Non-pigmented ciliary epithelial cell (primary cell): ENCODE data around the gene ANKMY1.
A peak's percentile ranks its signal among the peaks of the same experiment; 100 is the strongest.

Experiments used
- DNase-seq: peaks from one replicate; pipeline ENCODE4 v3.0.0-alpha.2; 2010; ENCODE audit warnings: low read depth

Gene ANKMY1

DNA sequence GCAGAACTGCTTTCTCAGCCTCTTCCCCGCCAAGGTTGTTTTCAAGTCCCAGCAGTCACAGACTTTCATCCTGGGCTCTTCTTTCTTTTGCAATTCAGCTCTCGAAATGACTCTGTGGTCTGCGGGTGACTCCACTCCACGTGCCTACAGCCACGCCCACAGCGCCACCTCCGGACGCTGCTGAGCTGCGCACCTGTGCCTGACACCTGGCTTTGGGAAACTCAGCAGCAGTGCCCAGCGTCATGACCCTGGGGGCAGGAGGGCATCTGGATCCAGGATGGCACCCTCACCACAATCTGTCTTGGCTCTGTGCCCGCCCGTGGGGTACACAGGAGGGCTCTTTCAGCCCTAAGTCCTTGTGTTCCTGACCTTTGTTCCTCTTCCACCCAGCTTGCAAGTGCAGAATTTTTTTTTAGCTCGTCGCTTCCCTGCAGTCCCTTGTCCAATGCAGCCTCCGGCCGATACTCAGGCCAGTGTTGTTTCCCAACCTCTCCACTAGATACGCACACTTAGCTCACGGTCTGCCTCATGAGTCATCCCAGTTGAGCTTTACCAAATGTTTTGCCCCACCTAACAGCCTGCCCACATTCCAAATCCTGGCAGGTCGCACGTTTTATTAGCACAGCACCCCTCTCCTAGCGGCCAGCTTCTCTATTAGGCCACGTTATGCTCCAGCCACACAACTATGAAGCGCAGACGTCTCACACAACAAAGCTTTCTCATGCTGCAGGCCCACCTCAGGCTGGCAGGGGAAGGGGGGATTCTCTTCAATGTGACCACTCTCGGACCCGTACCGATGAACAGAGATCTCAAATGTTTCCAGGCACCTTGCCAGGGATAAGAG, 22.2 kb upstream of the ANKMY1 start:
- peak; percentile 59 for DNase-seq

DNA sequence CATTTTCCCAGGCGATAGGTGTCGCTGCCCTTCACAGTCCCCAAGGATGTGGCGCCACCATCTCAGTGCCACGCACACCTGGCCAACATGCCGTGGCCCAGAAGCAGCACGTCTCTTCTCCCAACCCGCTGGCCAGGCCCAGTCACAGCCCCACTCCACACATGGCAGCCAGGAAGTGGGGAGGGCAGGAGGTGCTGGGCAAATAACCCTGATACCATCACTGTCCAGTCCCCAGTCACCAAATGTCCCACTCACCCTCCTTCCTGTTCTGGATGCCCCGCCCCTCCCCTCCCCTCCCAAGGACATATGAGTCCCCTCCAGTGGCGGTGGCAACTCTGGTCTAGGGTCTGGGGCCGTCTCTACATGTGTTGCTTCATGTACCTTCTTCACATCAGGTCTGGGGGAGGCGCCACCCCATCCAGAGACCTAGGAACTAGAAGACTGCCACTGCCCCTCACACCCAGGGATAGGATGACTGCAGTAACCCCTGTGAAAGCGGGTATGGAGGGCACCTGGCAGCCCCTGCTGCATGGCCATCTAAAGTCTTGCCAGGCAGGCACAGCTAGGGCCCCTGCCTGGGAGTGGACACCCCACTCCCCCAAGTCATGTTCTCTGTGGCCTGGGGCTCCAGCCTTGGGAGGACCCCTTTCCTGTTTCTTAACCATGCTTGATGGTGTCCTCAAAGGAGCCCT, 21.4 kb upstream of the ANKMY1 start:
- DNase-seq = no peak

DNA sequence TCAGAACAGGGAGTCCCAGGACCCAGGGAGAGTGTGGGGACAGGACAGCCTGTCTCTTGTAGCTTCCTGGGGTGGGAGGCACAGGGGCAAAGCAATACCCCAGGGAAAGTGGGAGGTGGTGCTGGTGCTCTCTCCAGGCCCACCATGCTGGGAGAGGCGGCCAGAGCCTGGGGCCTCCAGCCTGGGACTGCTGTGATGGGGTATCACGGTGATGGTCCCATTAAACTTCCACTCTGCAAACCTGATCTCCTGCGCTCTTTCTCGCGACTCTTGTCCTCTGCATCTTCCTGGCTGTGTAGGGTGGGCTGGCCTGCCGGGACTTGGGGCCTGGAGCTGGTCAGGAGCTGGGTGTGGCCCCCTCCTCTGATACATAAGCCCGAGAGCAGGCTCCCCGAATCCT, 20.7 kb upstream of the ANKMY1 start:
- no peak for DNase-seq

DNA sequence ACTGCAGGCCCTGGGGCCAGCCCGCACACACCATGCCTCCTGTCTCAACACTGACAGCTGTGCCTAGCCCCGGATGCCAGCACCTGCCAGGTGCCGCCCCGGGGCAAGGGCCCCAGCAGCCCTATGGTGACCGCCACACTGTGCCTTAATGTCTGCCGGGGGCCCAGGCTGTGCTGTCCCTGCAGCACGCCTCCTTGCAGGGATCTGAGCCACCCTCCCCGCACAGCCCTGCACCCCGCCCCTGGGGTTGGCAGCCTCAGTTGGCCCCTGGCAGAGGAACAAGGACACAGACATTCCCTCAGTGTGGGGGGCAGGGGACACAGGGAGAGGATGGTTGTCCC, 20.3 kb upstream of the ANKMY1 start:
- DNase-seq = no peak

DNA sequence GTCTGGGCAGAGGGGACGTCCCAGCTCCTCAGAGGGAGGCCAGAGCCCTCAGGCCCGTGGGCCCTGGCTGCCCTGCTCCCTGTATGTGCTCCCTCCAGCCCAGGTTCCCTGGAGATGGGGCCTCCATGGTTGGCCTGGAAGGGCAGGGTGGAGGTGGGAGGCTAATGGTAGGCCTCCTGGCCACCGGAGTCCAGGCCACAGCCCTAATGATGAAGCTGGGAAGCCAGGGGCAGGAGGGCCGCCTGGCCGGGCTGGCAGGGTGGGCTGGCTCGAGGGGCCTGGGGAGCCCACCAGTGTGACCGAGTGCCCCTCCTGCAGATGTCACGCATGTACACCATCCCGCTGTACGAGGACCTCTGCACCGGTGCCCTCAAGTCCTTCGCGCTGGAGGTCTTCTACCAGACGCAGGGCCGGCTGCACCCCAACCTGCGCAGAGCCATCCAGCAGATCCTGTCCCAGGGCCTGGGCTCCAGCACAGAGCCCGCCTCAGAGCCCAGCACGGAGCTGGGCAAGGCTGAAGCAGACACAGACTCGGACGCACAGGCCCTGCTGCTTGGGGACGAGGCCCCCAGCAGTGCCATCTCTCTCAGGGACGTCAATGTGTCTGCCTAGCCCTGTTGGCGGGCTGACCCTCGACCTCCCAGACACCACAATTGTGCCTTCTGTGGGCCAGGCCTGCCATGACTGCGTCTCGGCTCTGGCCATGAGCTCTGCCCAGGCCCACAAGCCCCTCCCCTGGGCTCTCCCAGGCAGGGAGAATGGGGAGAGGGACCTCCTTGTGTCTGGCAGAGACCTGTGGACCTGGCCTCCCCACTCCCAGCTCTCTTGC, 19.7 kb upstream of the ANKMY1 start:
- DNase-seq = no peak

DNA sequence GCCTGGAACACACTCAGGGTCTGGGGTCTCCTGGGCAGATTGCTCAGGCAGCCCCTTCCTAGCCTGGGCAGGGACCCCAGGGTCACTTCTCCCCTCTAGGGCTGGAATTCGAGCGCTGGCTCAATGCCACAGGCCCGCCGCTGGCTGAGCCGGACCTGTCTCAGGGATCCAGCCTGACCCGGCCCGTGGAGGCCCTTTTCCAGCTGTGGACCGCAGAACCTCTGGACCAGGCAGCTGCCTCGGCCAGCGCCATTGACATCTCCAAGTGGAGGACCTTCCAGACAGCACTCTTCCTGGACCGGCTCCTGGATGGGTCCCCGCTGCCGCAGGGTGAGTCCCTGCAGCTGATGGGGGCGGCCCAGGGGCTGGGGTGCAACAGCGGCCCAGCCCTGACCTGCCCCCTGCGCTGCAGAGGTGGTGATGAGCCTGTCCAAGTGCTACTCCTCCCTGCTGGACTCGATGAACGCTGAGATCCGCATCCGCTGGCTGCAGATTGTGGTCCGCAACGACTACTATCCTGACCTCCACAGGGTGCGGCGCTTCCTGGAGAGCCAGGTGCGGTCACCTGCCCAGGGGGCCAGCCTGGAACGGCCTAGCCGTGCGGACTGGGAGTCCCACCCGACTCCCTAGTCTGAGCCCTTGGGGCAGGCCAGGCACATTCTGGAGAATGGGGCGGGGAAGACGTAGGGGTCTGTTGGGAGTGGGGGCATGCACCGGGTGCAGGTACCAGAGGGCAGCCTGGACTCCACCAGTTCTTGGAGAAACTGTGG, 18.8 kb upstream of the ANKMY1 start:
- DNase-seq = no peak

DNA sequence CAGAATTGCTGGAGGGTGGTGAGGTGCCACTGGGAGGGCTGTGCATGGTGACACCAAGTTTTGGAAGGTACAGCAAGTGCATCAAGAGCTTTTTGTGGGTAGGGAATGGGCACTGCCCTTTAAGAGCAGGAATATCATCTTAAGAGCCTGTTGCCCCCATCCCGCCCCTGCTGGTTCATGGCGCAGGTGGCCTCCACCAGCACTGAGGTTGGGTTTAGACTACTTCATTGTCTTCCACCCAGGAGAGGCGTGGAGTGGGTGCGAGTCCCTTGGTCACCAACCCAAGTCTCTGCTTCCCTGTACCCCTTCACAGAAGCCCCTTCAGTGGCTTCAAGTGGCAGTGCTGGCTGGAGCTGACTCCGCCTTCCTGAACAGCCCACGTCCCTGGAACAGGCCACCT, 18.2 kb upstream of the ANKMY1 start:
- DNase-seq = no peak

DNA sequence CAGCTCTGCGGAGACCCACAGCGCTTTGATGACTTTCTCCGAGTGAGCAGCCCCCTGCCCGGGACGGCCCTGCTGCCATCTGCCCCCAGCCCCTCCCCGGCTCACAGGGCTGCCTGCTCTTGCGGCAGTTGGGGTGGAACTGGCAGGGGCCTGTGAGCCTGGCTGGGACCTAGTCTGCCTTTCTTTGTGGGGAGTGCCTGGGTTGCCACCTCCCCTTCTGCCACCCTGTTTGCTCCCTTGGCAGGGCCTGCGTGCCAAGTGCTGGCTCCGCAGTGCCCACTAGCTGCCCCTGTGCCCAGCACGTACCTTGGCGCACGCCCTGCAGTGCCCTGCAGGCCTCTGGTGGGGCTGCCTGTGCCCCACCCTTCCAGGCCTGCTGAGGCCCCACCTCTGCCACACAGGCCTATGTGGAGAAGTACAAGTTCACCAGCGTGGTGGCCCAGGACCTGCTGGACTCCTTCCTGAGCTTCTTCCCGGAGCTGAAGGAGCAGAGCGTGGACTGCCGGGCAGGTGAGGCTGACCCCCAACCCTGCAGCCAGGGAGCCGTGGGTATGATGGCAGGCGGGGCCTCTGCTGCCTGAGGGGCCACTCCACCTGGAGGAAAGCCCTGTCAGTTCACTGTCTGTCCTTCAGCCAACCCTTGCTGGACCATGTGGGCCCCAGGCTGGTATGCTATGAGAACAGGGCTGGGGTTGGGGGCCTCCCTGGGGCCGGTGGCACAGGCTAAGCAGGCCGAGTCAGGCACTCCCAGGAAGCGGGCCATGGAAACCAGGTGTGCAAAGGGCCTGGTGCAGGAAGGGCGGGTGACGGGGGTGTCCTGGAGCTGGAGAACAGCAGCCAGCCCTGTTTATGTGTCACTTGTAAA, 17.5 kb upstream of the ANKMY1 start:
- DNase-seq = no peak

DNA sequence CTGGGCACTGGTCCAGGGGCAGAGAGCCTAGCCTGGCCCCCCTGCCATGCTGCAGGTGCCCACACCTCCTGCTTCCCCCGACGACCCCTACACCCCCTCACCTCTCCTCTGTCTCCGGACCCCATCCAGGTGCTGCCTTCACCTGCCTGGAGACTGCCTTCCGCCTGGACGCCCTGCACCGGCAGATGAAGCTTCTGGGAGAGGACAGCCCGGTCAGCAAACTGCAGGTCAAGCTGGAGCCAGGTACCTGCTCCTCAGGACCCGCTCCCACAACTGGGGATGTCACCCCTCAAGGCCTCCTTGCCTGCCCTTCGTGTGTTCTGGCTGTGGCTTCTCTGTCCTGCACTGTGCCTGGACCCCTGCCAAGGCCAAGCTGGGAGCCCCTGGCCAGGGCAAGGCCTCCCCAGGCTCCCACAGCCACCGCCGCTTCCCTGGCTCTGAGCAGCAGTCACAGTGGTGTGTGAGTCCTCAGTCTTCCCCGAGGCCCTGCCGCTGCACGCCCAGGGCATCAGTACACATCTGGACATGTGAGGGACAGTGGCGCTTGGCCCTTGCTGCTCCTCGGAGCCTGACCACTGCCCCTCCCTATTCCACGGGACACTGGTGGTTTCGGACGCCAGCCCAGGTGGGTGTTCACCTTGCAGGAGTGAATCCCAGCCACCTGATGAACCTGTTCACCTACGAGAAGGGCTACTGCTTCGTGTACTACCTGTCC, 16.8 kb upstream of the ANKMY1 start:
- no peak for DNase-seq

DNA sequence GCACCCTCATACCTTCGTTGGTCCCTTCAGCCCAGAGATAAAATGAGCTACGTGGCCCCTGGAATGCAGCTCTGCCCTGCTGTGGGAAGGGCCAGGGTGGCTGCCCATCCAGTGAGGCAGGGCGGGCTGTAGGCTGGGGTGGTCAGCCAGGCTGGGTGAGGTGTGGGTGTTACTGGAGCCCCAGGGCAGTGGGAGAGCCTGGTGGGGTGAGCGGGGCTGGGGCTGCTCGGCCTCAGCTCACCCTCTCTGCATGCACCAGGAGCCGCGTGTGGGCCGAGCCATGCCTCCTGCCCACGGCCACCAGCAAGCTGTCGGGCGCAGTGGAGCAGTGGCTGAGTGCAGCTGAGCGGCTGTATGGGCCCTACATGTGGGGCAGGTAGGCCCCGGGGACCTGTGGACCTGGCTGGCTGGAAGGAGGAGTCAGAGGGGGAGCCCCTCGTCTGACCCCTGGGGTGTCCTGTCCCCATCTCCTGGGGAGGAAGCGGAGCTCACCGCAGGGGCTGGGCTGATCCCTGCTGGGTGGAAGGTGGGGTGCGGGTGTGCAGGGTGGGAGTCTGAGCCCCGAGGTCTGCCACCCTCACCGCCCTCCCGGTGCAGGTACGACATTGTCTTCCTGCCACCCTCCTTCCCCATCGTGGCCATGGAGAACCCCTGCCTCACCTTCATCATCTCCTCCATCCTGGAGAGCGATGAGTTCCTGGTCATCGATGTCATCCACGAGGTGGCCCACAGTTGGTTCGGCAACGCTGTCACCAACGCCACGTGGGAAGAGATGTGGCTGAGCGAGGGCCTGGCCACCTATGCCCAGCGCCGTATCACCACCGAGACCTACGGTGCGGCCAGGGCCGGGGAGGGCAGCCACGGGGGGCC, 16.0 kb upstream of the ANKMY1 start:
- no peak for DNase-seq

DNA sequence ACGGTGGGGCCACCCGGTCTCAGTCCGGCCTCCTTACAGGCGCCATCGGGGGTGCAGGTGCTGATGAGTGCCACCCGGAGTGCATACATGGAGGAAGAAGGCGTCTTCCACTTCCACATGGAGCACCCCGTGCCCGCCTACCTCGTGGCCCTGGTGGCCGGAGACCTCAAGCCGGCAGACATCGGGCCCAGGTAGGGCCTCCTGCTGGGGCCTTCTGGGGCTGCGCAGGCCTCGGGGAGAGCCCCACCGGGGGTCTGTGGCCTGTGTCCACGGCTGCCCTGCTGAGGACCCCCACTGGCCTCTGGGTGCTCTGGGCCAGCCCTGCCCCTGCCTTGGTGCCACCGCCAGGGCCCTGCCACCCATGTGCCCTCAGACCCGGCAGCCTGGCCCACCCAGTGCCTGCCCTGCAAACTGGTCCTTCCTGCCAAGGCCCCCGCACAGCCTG, 15.3 kb upstream of the ANKMY1 start:
- no peak for DNase-seq

DNA sequence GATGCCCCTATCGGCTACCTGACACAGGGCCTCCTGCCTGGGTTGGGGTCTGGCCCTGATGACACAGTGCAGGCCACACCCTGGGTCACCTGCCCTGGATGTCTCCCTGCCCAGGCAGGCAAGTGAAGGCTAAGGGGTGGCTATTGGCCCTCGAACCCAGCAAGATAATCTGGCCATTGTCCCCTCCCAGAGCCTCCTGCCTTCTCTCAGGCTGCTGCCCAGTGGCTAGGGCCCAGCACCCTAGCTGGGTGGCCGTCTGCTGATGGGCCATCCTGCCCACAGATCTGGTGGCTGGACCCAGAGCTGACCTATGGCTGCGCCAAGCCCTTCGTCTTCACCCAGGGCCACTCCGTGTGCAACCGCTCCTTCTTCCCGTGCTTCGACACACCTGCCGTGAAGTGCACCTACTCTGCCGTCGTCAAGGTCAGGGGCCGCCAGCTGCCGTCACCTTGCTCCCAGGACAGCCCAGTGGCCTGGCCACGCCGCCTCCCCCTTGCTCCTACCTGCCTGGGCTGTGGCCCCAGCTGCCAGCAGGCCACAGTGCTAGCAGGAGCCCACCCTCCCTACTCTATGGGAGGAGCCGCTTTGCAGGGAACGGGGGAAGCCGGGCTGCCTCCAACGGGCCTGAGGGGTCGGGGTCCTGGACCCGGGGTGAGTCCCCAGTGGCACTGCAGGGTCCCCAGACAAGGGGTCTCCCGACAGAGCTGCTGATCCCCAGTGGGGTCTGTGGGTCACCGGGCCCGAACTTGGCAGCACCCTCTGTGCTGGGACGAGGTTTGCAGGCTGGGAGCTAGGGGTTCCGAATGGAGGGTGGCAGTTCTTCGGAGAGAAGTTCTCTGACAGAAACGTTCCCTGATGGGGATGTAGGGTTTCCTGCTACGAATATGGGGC, 14.6 kb upstream of the ANKMY1 start:
- DNase-seq = no peak

DNA sequence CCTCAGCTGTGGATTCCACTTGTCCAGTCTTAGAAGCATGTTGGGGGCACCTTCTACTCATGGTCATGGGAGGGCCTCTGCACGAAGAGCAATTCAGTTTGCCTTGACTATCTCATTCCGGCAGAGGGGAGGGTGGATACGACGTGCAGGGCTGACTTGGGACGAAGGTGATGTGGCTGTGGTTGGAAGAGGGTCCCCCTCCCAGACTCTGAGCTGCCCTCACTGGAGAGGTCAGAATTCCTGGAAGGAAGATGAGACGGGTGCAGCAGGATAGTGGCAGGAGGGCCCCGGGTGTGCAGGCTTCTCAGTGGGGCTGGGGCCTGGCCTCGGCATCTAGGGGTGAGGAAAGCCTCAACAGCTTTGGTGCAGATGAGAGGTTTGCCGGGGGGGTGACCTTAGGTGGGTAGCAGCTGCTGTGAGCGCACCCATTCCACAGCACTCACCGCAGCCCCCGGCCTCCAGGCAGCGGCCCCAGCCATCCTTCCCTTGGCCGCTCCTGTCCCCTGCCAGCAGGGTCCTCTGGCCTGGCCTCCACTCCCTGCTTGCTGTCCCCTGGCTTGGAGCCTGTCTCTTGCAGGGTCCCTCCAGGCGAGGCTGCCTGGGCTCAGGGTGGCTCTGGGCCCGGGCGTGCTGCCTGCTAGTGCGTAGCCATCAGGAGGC, 13.7 kb upstream of the ANKMY1 start:
- DNase-seq = no peak

DNA sequence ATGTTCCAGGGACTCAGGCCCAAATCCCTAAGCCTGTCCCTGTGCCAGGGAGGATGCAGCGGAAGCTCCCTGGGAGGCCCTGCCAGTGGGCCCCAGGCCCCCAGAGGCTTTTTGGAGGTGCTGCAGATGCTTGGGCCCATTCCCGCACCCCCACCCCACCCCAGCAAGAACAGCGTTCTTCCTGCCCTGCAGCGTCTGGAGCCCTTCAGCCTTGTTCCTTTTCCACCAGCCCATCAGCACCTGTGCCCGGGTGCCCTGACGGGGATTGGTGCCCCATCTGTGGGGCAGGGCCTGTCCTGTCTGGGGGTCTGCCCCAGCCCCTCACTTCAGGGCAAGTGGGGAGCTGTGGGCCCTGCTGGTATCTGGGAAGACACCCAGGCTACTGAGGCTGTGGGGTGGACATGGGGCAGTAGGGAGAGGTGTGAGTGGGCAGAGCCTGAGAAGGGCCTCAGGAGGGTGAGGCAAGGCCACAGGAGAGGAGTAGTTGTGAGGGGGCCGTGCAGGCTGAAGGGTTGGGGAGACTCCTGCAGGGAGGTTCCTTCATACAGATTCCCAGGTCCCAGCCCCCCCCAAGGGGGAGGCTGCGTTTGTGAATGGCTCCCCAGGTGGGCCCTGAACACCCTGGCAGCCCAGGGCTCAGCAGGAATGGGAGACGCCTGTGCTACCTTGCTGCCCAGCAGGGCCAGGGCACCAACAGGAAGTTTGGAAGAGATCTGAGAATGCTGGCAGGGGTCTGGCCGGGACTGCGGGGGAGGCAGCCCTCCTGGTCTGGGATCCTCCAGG, 12.9 kb upstream of the ANKMY1 start:
- DNase-seq = no peak

DNA sequence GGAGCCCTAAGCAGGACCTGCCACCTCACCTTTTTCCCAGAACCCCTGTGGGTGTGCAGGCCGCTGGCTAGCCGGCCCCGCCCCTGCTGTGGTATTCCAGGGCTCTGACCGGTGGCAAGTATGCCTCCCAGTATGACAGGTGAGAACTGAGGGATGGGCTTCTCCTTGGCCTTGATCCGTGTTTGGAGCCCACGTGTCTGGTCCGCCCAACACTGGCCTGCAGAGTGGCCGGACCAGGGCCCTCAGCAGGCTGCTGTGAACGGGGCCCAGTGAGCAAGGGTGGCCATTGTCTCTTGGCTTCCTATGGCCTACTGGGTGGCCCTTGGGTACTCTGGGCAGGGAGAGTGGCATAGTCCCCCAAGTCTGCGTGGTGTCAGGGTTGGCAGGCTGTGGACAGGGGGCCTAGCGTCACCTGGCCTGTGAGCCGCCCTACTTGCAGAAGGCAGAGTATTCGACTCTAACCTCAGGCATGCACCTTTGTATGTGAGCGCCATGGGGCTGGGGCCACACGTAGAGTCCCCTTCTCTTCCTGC, 12.3 kb upstream of the ANKMY1 start:
- no peak for DNase-seq

DNA sequence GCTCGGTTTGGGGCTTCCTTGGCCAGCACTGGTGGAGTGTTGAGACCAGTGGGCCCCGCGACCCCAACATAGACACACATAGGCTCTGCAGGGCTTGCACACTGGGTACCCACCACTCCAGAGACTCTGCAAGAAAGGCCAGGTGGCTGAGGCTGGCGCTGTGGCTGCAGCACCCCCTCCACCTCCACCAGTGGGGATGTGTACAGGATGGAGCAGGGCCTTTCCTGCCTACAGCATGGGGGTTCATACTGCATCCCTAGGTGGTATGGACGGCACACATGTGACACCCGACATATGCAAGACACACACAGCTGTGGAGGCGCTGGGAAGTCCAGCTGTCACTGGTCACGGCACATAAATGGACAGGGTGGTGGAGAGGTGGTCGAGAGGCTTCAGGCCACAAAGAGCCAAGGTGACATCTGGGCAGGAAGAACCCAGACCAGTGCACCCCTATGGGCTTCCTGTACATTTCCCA, 11.8 kb upstream of the ANKMY1 start:
- no peak for DNase-seq
